ENCODE data around the gene ASB1. TPM values are rescaled to one million over a fixed set of nuclear protein-coding genes. Genes with fewer than 3 reads are reported as not detected.

ASB1 gene
- total RNA-seq, 1 experiment from 2014 or later: 28.9 TPM

- CTCF ChIA-PET: no interaction called here
Measured at GRCh38 chr2:238489431-238489830, 62.7 kb downstream of the ASB1 start.

GRCh38 chr2:238489896-238490295 lies 63.2 kb downstream of the ASB1 start:
- H3K4me3 ChIP-seq (ENCODE audit: low read length): no peak overlapping the region
- H2AFZ ChIP-seq (ENCODE audit: low read length): no peak overlapping the region
- H3K9ac ChIP-seq (ENCODE audit: low read length): no peak overlapping the region
- H3K9me3 ChIP-seq (ENCODE audit: low read length): no peaks in the 10 kb centered on the region
- no peak overlapping the region for H3K27ac ChIP-seq (ENCODE audit: low read length)
- H3K27me3 ChIP-seq (ENCODE audit: low read length): no peaks in the 10 kb centered on the region
- no peaks in the 10 kb centered on the region for H4K20me1 ChIP-seq (ENCODE audit: low read length)
- no peaks in the 10 kb centered on the region for H3K9me2 ChIP-seq (replicated peaks; ENCODE audit: low read length)
- POLR2A ChIA-PET (ENCODE audit: unreplicated experiment): no interaction called here
- no peaks in the 10 kb centered on the region for H3K79me2 ChIP-seq (ENCODE audit: low read length)
- TF ChIP-seq EZH2 (IDR thresholded peaks at IDR 0.05; ENCODE audit: low read length, unreplicated experiment): no peak
- no peak for TF ChIP-seq EZH2phosphoT487 (IDR thresholded peaks at IDR 0.05; ENCODE audit: borderline replicate concordance, low read length)
- no peak for TF ChIP-seq CTCF (conservative IDR thresholded peaks at IDR 0.05; ENCODE audit: low read depth, low read length)
- H3K4me2 ChIP-seq (ENCODE audit: low read length): no peak overlapping the region
- DNase-seq (no peak), ATAC-seq (no peak)
- CTCF ChIA-PET: no interaction called here
- H3F3A ChIP-seq (ENCODE audit: low read length, unreplicated experiment): no peaks in the 10 kb centered on the region
- intact Hi-C loops (cut with micrococcal nuclease): no loop called here
- H3K36me3 ChIP-seq (ENCODE audit: low read depth, low read length): no peaks in the 10 kb centered on the region
- BruUV-seq (replicated peaks): no TSS peak
- H3K4me1 ChIP-seq (ENCODE audit: insufficient read depth, low read length): no peaks in the 10 kb centered on the region; the same call in 1 of the 2 replicates

More at GRCh38 chr2:238489431-238489830, 62.7 kb downstream of the ASB1 start:
- no peak overlapping the region for H2AFZ ChIP-seq (ENCODE audit: low read length)
- no peak overlapping the region for H3K4me2 ChIP-seq (ENCODE audit: low read length)
- DNase-seq (no peak), ATAC-seq (no peak)
- intact Hi-C loops (cut with micrococcal nuclease): no loop called here
- no peaks in the 10 kb centered on the region for H3K9me3 ChIP-seq (ENCODE audit: low read length)
- POLR2A ChIA-PET (ENCODE audit: unreplicated experiment): no interaction called here
- H3K9ac ChIP-seq (ENCODE audit: low read length): no peak overlapping the region
- BruUV-seq (replicated peaks): no TSS peak
- no peak overlapping the region for H3K4me3 ChIP-seq (ENCODE audit: low read length)
- H3K4me1 ChIP-seq (ENCODE audit: insufficient read depth, low read length): no peaks in the 10 kb centered on the region; the same call in 1 of the 2 replicates
- H3K79me2 ChIP-seq (ENCODE audit: low read length): no peaks in the 10 kb centered on the region
- H4K20me1 ChIP-seq (ENCODE audit: low read length): no peaks in the 10 kb centered on the region
- TF ChIP-seq EZH2 (IDR thresholded peaks at IDR 0.05; ENCODE audit: low read length, unreplicated experiment) (no peak), EZH2phosphoT487 (IDR thresholded peaks at IDR 0.05; ENCODE audit: borderline replicate concordance, low read length) (no peak), CTCF (conservative IDR thresholded peaks at IDR 0.05; ENCODE audit: low read depth, low read length) (no peak)
- no peaks in the 10 kb centered on the region for H3K9me2 ChIP-seq (replicated peaks; ENCODE audit: low read length)
- H3F3A ChIP-seq (ENCODE audit: low read length, unreplicated experiment): no peaks in the 10 kb centered on the region
- H3K27me3 ChIP-seq (ENCODE audit: low read length): no peaks in the 10 kb centered on the region
- H3K36me3 ChIP-seq (ENCODE audit: low read depth, low read length): no peaks in the 10 kb centered on the region
- no peak overlapping the region for H3K27ac ChIP-seq (ENCODE audit: low read length)

- Histone ChIP-seq H3K4me3 (ENCODE audit: low read length) (no peak overlapping the region), H3K4me1 (ENCODE audit: insufficient read depth, low read length) (no peaks in the 10 kb centered on the region; the same call in 1 of the 2 replicates), H3K9ac (ENCODE audit: low read length) (no peak overlapping the region), H3F3A (ENCODE audit: low read length, unreplicated experiment) (no peaks in the 10 kb centered on the region), H3K9me3 (ENCODE audit: low read length) (no peaks in the 10 kb centered on the region), H3K27me3 (ENCODE audit: low read length) (no peaks in the 10 kb centered on the region), H3K79me2 (ENCODE audit: low read length) (no peaks in the 10 kb centered on the region), H2AFZ (ENCODE audit: low read length) (no peak overlapping the region), H3K27ac (ENCODE audit: low read length) (no peak overlapping the region), H3K9me2 (replicated peaks; ENCODE audit: low read length) (no peaks in the 10 kb centered on the region), H3K4me2 (ENCODE audit: low read length) (no peak overlapping the region), H3K36me3 (ENCODE audit: low read depth, low read length) (no peaks in the 10 kb centered on the region), H4K20me1 (ENCODE audit: low read length) (no peaks in the 10 kb centered on the region)
- ChIA-PET POLR2A (ENCODE audit: unreplicated experiment) (no interaction called here), CTCF (no interaction called here)
- BruUV-seq (replicated peaks): no TSS peak
- ATAC-seq: no peak
- intact Hi-C loops (cut with micrococcal nuclease): no loop called here
- no peak for DNase-seq
- TF ChIP-seq CTCF (conservative IDR thresholded peaks at IDR 0.05; ENCODE audit: low read depth, low read length) (no peak), EZH2 (IDR thresholded peaks at IDR 0.05; ENCODE audit: low read length, unreplicated experiment) (no peak), EZH2phosphoT487 (IDR thresholded peaks at IDR 0.05; ENCODE audit: borderline replicate concordance, low read length) (no peak)
Measured at GRCh38 chr2:238492840-238493239, 66.1 kb downstream of the ASB1 start.
